GM19240 (cell line): ENCODE results near the gene CCDC116.

Source experiments
- DNase-seq: peaks from one replicate; pipeline ENCODE4 v3.0.0; 2011; ENCODE audit warnings: low spot score; ENCODE audit not compliant: insufficient read length

Gene CCDC116

DNA sequence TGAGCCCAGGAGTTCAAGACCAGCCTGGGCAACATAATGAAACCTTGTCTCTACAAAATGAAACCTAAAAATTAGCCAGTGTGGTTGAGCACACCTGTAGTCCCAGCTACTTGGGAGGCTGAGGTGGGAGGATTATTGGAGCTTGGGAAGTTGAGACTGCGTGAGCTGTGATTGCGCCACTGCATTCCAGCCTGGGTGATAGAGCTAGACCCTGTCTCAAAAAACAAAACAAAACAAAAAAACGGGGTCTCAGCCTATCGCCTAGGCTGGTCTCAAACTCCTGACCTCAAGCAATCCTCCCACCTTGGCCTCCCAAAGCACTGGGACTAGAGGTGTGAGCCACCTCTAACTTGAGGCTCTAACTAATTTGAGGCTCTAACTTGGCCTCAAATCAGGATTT is 46.8 kb downstream of the CCDC116 start:
- no peak for DNase-seq

- DNase-seq: no peak
Measured at GRCh38 chr22:21680830-21681565, 48.4 kb downstream of the CCDC116 start.

DNA sequence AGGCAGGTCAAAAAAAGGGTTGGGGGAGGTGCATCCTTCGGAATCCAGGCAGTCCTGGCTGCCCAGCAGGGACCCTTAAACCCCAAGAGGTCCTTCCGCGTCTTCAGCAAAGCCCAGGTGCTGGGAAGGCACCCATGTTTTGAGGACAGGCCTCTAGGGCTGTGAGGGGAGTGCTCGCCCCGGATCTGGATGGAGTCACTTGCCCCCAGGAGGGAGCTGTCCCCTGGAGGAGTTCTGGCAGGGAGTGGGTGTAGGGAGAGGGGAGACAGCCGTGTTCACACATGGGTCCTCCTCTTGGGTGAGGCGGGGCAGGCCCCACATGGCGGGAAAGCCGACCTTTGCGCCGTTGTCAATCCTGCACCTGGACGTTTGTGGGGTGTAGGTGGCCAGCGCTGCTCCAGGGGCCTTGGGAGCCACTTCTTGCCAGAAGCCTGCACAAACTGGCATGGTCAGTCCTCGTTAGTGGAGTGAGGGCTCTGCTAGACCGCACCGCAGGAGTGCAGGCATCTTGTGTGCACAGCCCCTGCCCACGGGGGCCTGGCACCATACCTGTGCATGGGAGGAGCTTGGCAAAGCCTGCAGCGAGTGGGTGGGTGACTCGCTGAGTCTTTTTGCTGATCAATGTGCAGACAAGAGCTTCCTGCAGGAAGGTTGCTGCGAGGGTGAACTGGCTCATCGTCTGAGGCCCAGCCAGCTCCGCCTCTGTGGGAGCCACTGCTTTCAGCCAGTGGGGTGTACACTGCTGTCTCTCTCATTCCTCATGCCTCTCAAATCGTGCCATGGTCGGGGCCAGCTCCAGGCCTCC is 49.2 kb downstream of the CCDC116 start:
- DNase-seq: no peak

DNA sequence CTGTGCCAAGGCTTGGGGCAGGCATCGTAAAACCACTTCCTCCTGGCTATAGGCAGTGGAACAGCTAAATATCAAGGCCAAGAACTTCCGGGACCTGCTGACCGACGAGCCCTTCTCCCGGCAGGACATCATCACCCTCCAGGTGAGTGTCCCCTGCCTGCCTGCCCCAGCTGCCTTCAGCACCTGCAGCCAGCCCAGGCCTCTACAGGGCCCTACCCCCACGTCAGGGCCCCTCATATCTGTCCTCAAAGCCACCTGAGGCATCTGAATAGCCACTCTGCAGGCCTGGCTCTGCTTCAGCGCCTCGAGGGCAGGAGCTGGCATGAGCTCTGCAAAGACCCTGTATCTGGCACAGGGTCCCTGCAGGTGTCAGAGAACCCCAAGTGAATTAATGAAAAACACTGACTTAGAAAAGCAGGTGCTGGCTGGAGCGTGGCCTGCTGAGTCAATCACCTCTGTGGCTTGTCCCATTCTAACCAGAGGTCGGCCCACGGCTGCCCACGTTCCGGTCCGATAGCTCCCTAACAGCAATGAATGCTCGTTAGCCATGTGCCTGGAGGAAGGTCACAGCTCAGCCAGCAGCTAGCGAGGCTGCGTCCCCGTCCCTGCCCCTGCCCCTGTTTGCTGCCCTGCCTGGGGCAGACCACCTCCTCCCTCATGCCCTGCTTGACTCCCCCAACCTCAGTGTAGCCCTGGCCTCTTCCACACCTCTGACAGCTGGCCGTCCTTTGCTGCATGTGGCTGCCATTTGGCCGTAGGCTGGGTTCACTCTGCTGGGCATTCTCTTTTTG is 50.0 kb downstream of the CCDC116 start:
- DNase-seq: no peak

DNA sequence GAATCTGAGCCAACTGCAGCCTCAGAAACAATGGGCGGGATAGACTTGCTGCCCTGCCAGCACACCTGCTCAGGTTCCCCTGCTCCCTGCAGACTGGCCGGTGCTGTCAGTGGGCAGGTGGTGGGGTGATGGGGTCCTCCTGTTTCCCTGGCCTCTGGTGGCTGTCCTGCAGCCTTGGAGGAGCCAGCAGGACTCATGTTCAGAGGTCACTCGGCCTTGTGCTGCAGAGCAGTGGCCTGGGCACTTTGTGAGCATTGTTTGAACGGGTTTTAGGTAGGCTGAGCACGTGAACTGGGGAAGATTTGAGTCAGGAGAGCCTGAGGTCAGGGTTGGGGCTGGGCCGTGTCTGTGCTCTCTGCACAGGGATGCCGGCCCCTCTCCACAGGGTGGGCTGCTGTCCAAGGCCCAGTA is 50.8 kb downstream of the CCDC116 start:
- DNase-seq: no peak

DNA sequence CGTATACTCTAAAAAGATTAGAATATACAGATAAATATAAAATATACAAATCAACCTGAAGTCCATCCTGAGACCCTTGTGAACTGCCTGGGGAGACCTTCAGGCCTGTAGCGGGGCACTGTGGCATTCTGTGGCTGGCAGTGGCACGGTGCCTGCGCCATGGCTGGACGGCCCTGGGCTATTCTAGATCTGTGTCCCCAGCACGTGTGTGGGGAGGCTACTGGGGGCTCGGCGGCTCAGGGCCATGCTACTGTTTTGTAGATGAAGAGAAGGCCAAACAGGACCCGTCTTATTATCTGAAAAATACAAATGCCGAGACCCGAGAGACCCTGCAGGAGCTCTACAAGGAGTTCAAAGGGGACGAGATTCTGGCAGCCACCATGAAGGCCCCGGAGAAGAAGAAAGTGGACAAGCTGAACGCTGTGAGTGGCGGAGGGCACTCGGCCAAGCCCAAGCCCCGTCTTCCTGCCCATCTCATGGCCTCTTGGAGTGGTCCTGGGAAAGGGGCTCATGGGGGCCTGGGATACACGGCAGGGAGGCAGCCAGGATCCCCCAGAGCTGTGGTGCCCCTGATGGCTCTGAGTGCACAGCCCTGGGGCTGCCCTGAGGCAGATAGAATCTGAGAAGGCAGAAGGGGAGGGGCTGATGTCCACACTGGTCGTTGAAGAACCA is 52.1 kb downstream of the CCDC116 start:
- DNase-seq: no peak

GRCh38 chr22:21685164-21685513 is 52.6 kb downstream of the CCDC116 start:
- no peak for DNase-seq

DNA sequence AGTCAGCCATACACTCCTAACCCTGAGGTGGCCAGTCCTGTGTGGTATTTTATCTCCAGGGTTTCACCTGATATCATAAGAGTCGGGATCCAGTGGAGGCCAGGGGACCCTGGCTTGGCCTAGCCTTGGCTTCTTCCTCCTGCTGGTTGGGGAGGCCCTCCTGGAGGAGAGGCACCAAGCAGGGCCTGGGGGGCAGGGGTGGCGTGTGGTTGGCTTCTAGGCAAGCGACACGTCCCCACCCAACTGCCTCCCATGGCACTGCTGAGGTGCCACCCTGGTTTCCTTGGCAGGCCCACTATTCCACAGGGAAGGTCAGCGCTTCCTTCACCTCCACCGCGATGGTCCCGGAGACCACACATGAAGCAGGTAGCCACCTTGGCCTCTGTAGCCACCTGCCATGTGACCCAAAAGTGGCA is 53.6 kb downstream of the CCDC116 start:
- no peak for DNase-seq
